Esophagus (tissue), 2 donors: ENCODE measurements around the gene ZFP42. TPM values are rescaled to one million over a fixed set of nuclear protein-coding genes. Genes with fewer than 3 reads are reported as not detected.

ENCODE experiments used
- H3K27ac ChIP-seq, 2 donors: one replicate each; pipeline ENCODE4 v1.5.1; 2013; ENCODE audit warnings: low read depth in 2 of 2, mild to moderate bottlenecking in 2 of 2, inconsistent platforms in 1 of 2, low read length in 1 of 2, moderate library complexity in 1 of 2
- H3K27me3 ChIP-seq, 2 donors: one replicate each; pipeline ENCODE4 v1.6.1; 2013; ENCODE audit warnings: low read length in 2 of 2, control low read depth in 1 of 2, mild to moderate bottlenecking in 1 of 2; ENCODE audit not compliant: insufficient read depth in 2 of 2, control insufficient read depth in 1 of 2
- H3K36me3 ChIP-seq, 2 donors: one replicate each; pipeline ENCODE4 v1.6.1; 2013; ENCODE audit warnings: low read length in 1 of 2; ENCODE audit not compliant: control insufficient read depth in 2 of 2, insufficient read depth in 2 of 2
- H3K4me1 ChIP-seq, 2 donors: one replicate each; pipeline ENCODE4 v1.6.1; 2013; ENCODE audit warnings: low read length in 1 of 2; ENCODE audit not compliant: control insufficient read depth in 2 of 2, insufficient read depth in 2 of 2
- H3K4me3 ChIP-seq, 2 donors: one replicate each; pipeline ENCODE4 v1.5.1; 2013; ENCODE audit warnings: low read length in 2 of 2, mild to moderate bottlenecking in 2 of 2, low read depth in 1 of 2, moderate library complexity in 1 of 2
- H3K9me3 ChIP-seq, 2 donors: one replicate each; pipeline ENCODE4 v1.6.1; 2013; ENCODE audit warnings: mild to moderate bottlenecking in 2 of 2, low read depth in 1 of 2, low read length in 1 of 2, moderate library complexity in 1 of 2; ENCODE audit not compliant: control insufficient read depth in 2 of 2, insufficient read depth in 1 of 2
- WGBS, 2 donors: extraction: QIAGEN DNeasy Blood & Tissue Kit; methylation state at CpG; one replicate each; pipeline ENCODE4 v1.1.7; 2013; 5-methylcytosine and 5-hydroxymethylcytosine counted together
- polyA plus RNA-seq, 2 donors: library from polyadenylated mRNA; stranded (reverse); fragments of 200-250 nt; gene quantifications; one replicate each; pipeline ENCODE4 v1.2.3, GENCODE V29; 2013
- donor health status: healthy with polysubstance abuse.
- donor health status: Bipolar disorder and iron deficiency.

ZFP42 gene
- polyA plus RNA-seq, 2 donors = 0.01 TPM; not detected in 1

- 71 to 74% methylated on average over 14 of the region's 14 CpGs for whole genome bisulfite sequencing, 2 donors
- no peaks in the 10 kb centered on the region for H3K27me3 ChIP-seq
- H3K9me3 ChIP-seq = peaks cover 0 to 2% of the 10 kb centered on the region in 2 donors
- H3K36me3 ChIP-seq = no peaks in the 10 kb centered on the region
- H3K27ac ChIP-seq = no peak overlapping the region
- no peaks in the 10 kb centered on the region for H3K4me1 ChIP-seq
- no peak overlapping the region for H3K4me3 ChIP-seq
Measured at GRCh38 chr4:188015025-188015940, 19.7 kb downstream of the ZFP42 start.

GRCh38 chr4:188016754-188017153 is 21.2 kb downstream of the ZFP42 start:
- H3K4me1 ChIP-seq = no peaks in the 10 kb centered on the region
- WGBS, 2 donors = 38 to 51% methylated on average over 7 of the region's 7 CpGs
- H3K27ac ChIP-seq = no peak overlapping the region
- no peak overlapping the region for H3K4me3 ChIP-seq
- no peaks in the 10 kb centered on the region for H3K27me3 ChIP-seq
- H3K36me3 ChIP-seq = no peaks in the 10 kb centered on the region
- peaks cover 0 to 2% of the 10 kb centered on the region in 2 donors for H3K9me3 ChIP-seq

- Histone ChIP-seq H3K27me3 (no peaks in the 10 kb centered on the region), H3K27ac (no peak overlapping the region)
- WGBS, 2 donors = 68 to 75% methylated on average over 6 of the region's 6 CpGs
Measured at GRCh38 chr4:188018262-188018661, 22.7 kb downstream of the ZFP42 start.

GRCh38 chr4:188021548-188022249 is 26.1 kb downstream of the ZFP42 start:
- Histone ChIP-seq H3K36me3 (no peaks in the 10 kb centered on the region), H3K4me3 (no peak overlapping the region), H3K9me3 (no peaks in the 10 kb centered on the region), H3K4me1 (no peaks in the 10 kb centered on the region), H3K27me3 (no peaks in the 10 kb centered on the region), H3K27ac (no peak overlapping the region)
- WGBS, 2 donors = 55 to 59% methylated on average over 5 of the region's 5 CpGs

More at GRCh38 chr4:188018262-188018661, 22.7 kb downstream of the ZFP42 start:
- Histone ChIP-seq H3K4me1 (no peaks in the 10 kb centered on the region), H3K4me3 (no peak overlapping the region), H3K36me3 (no peaks in the 10 kb centered on the region), H3K9me3 (peaks cover 0 to 2% of the 10 kb centered on the region in 2 donors)

- 73 to 77% methylated on average over 6 of the region's 6 CpGs for WGBS, 2 donors
- Histone ChIP-seq H3K27me3 (no peaks in the 10 kb centered on the region), H3K4me3 (no peak overlapping the region)
Measured at GRCh38 chr4:188023682-188024081, 28.1 kb downstream of the ZFP42 start.

GRCh38 chr4:188025476-188025875 is 29.9 kb downstream of the ZFP42 start:
- Histone ChIP-seq H3K9me3 (peaks cover 0 to 5% of the 10 kb centered on the region in 2 donors), H3K36me3 (no peaks in the 10 kb centered on the region), H3K4me1 (no peaks in the 10 kb centered on the region), H3K27ac (no peak overlapping the region), H3K27me3 (no peaks in the 10 kb centered on the region), H3K4me3 (no peak overlapping the region)
- 91 to 97% methylated on average over 2 of the region's 2 CpGs for WGBS, 2 donors

More at GRCh38 chr4:188023682-188024081, 28.1 kb downstream of the ZFP42 start:
- H3K36me3 ChIP-seq = no peaks in the 10 kb centered on the region
- H3K27ac ChIP-seq = no peak overlapping the region
- no peaks in the 10 kb centered on the region for H3K4me1 ChIP-seq
- H3K9me3 ChIP-seq = no peaks in the 10 kb centered on the region

GRCh38 chr4:188029114-188029513 is 33.5 kb downstream of the ZFP42 start:
- Histone ChIP-seq H3K27ac (no peak overlapping the region), H3K4me3 (no peak overlapping the region), H3K4me1 (no peaks in the 10 kb centered on the region), H3K27me3 (no peaks in the 10 kb centered on the region), H3K9me3 (peaks cover 0 to 5% of the 10 kb centered on the region in 2 donors), H3K36me3 (no peaks in the 10 kb centered on the region)
- 96 to 98% methylated on average over 13 of the region's 13 CpGs for WGBS, 2 donors

GRCh38 chr4:188030401-188030800 is 34.8 kb downstream of the ZFP42 start:
- Histone ChIP-seq H3K36me3 (no peaks in the 10 kb centered on the region), H3K4me1 (no peaks in the 10 kb centered on the region), H3K4me3 (no peak overlapping the region), H3K27me3 (no peaks in the 10 kb centered on the region), H3K27ac (no peak overlapping the region), H3K9me3 (peaks cover 0 to 5% of the 10 kb centered on the region in 2 donors)
- WGBS, 2 donors = 61 to 88% methylated on average over 3 of the region's 3 CpGs

- H3K4me3 ChIP-seq = no peak overlapping the region
- no peaks in the 10 kb centered on the region for H3K36me3 ChIP-seq
- 58 to 73% methylated on average over 18 of the region's 18 CpGs for WGBS, 2 donors
- H3K9me3 ChIP-seq = peaks cover 0 to 5% of the 10 kb centered on the region in 2 donors
- no peaks in the 10 kb centered on the region for H3K4me1 ChIP-seq
- H3K27ac ChIP-seq = no peak overlapping the region
- H3K27me3 ChIP-seq = no peaks in the 10 kb centered on the region
Measured at GRCh38 chr4:188031751-188032150, 36.2 kb downstream of the ZFP42 start.
